ACHN (cell line): ENCODE measurements around the gene GAL3ST1.
A peak's percentile ranks its signal among the peaks of the same experiment; 100 is the strongest.
"Not testable (repeated sequence)": the region's sequence is repeated elsewhere in the genome, so short reads cannot be mapped to it uniquely, and the experiment has no call there.

Experiments
- DNase-seq: peaks from one replicate; pipeline ENCODE4 v3.0.0-alpha.2; 2015
- in situ Hi-C: cut with HindIII; loops from 2 replicates; pipeline ENCODE4 v1.10.0; 2017; ENCODE audit warnings: low sequenced_read_pairs, low pct_ligation_motif_present, low pct_unique_long_range_greater_than_20kb

GAL3ST1 gene

DNA sequence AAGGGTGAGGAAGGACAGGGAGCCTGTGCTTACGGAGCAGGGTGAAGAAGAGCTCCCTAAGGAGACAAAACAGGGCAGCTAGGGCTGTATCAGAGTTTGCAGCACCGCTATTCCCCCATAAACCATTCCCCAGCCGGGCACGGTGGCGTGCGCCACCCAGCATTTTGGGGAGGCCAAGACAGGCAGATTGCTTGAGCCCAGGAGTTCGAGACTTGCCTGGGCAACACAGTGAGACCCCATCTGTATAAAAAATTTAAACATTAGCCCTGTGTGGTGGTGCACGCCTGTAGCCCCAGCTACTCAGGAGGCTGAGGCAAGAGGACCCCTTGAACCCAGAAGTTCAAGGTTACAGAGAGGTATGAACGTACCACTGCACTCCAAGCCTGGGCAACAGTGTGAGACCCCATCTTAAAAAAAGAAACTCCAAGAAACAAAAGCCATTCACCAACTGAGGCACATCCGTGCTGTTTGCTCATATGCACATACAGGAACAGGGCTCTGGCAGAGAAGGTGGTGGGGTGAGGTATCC lies 4.7 kb downstream of the GAL3ST1 start:
- in situ Hi-C loops, result no loop called here
- no peak for DNase-seq

DNA sequence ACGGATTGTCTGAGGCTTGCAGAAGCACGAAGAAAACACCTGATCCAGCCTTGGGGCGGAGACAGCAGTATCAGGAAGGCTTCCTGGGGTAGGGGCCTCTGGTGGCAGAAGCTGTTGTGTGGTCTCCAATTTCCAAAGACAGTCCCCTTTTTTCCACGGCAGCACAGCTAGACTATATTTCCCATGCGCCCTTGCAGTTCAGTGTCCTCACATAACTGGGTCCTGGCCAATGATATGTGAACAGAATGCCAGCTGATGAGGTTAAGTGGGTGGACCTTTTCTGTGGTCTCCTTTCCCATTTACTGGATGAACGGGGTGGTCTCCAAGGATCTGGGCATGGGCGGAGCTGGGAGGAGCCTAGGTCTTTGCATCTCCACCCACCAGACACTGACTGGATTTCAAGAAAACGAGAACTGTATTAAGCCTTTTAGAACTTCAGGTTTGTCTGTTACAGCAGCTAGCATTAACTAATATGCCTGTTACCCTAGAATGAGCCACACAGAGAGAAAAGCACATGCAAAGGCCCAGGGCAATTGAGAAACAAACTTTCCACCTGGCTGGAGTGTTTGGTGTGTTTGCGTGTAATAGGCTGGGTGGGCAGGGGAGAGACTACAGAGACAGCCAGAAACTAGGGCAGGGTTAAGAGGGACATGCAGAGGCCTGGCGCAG lies 6.2 kb downstream of the GAL3ST1 start:
- in situ Hi-C loops, result no loop called here

DNA sequence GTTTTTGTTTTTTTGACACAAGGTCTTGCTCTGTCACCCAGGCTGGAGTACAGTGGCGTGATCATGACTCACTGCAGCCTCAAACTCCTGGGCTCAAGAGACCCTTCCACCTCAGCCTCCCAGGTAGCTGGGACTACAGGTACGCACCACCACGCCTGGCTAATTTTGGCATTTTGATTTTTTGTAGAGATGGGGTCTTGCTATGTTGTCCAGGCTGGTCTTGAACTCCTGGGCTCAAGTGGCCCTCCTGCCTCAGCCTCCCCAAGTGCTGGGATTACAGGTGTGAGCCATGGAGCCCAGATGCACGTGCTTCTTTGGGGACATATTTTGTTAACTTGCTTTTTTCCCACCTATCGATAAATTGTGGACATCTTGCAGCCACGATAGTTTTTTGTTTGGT lies 7.2 kb downstream of the GAL3ST1 start:
- in situ Hi-C loops, DNase-seq: not testable (repeated sequence)

More for the DNA sequence above, 6.2 kb downstream of the GAL3ST1 start:
- DNase-seq, result no peak

DNA sequence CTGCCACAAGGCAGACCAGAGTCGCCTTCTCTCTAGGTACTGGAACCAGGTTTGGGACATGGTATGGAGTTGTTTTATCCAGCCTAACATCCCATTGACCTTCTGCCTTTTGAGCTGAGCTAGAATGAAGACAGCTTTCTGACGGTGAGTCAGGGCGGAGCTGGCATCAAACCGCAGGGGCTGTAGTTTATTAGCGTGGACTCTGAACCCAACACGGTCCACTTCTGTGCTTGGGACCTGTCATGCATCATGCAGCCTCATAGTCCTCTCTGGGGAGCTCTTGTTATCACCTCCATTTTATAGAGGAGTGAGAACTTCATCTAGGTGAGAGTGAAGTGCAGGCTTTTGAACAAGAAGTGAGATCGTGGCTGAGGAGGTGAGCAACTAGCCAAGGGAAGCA lies 8.3 kb downstream of the GAL3ST1 start:
- in situ Hi-C loops, result no loop called here
- DNase-seq, result peak; percentile 78

DNA sequence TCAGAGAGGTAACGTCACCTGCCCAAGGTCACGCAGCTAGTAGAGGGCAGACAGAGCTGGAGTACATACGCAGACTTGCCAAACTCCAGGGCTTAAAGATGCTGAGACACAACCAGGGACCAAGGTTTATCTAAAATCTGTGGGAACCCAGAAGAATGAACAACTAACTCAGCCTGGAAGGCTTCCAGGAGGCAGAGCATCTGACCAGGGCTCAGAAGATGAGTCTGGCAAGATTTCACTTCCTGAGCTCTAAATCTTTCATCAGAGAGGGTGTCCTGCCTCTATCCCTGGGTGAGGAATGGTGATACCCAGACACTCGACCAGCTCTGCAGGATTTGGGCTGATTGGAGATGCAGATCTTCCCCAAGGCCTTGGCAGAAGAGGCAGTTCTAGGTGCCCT lies 9.1 kb downstream of the GAL3ST1 start:
- DNase-seq, result peak; percentile 35
- in situ Hi-C loops, result no loop called here

DNA sequence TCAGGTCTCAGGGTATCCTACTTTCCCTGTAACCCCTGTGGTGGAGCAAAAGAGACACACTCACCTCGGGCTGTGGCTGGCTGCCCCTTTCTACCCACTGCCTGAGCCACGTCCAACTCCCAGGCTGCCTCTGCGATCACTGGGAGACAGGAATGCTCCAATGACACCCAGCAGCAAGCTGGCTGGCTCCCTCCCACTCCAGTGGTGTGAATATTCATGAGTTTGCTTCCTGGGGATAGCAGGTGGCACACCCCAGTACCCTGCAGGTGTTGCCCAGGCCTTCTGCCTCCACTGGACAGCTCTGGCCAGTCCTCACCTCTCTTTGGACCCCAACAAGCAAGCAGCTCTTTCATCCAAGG lies 9.7 kb downstream of the GAL3ST1 start:
- in situ Hi-C loops, result no loop called here
- peak; percentile 31 for DNase-seq

DNA sequence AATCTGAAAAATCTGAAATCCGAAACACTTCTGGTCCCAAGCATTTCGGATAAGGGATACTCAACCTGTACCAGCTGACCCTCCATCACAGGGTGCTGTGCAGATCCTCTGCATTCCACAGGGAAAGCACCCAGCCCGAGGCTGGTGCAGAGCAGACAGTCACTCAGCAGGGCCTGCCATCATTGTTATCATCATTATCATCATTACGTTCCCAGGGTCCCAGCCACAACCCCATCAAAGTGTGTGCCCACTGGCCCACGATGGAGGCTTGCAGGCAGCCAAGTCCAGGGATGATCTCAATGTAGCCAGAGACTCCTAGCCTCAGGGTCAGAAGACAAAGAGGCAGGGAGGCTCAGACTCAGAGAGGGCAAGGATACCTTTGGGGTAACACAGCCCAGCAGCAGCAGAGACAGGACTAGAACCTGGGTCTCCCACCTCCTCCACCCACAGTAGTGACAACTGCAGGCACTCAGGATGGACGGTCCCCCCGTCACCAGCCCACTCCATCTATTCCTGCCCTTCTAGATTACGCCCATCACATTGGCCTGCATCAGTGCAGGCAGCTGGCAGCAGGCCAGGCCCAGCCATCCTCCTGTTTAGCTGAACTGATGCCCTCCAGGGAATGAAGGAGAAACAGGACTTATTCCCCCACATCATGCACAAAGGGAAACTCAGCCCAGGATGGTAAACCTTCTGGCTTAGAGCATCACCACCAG lies 10.3 kb downstream of the GAL3ST1 start:
- in situ Hi-C loops, result no loop called here
- DNase-seq, result no peak

DNA sequence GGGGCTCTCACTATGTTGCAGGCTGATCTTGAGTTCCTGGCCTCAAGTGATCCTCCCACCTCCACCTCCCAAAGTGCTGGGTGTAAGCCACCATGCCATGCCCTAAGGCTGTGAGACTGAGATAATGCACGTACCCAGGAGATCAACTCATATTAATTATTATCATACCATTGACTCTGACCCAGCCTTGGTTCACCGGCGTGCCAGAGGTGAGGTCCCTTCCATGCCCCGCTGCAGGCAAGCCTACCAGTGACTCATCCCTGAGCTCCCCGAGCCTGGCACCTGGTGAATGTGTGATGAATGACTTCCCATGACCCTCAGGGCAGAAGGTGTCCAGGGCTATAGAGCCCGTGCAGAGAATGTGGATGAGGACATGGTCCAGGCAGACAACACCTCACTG lies 12.1 kb downstream of the GAL3ST1 start:
- in situ Hi-C loops, result no loop called here
- peak; percentile 84 for DNase-seq

DNA sequence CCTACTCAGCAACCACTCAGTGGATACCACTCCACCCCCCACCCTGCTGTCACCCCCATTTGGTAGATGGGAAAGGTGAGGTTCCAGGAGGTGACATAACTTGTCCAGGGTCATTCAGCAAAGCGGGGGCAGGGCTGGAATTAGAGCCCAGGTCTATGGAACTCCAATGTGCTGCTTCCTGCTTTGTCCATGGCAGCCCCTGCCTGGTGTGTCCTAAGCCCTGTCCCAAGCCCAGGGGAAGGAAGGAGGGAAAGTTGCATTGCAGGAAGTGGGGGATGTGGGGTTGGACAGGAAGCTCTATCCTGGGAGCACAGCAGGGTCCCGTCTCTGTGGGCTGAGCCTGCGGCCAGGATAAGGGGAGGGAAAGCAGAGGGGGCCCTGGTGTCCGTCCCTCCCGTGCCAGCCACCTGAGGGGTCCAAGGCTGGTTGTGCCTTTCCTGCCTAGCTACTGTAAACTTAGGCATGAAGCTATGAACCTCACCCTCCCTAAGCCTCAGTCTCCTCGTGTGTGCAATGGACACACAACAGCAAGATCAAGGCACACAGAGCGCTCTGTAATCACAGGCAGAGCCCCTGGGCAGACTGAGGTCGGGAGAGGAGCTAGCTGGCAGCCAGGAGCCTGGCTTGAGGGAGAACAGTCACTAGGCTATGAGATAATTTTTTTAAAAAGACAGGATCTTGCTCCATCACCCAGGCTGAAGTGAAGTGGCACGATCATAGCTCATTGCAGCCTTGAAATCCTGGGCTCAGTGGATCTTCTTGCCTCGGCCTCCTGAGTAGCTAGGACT lies 12.9 kb downstream of the GAL3ST1 start:
- peak; percentile 15 for DNase-seq
- in situ Hi-C loops, result no loop called here

DNA sequence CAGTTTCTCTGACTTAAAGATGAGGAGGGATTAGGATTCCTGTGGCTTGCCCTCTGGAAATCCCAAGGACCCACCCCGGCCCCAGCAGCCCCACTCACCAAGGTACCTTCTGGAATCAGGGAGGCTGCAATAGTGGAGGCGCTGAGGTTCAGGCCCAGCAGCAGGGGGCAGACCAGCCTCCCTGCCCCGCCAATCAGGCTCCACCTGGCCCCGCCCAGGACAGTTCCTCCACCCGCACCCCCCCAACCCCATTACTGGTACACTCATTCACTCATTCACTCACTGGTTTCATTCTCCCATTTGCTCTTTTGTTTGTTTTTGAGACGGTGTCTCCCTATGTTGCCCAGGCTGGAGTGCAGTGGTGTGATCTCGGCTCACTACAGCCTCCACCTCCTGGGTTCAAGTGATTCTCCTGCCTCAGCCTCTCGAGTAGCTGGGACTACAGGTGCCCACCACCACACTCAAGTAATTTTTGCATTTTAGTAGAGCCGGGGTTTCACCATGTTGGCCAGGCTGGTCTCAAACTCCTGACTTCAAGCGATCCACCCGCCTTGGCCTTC lies 13.7 kb downstream of the GAL3ST1 start:
- peak; percentile 54 for DNase-seq
- in situ Hi-C loops, result not testable (repeated sequence)

DNA sequence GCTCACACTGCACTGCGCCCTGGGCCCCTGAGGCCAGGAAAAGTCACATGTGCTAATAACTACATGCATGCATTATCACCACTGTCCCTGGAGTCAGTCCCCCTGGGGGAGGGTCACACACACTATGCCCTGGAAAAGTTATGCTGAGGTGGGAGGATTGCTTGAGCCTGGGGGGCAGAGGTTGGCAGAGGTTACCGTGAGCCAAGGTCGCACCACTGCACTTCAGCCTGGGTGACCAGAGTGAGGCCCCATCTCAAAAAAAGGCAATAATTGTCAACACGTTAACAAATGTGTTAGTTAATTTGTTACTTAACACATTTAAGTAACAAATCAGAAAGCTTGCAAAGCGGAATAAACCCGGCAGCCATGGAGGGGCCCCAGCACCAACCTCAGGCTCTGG lies 14.6 kb downstream of the GAL3ST1 start:
- in situ Hi-C loops, result no loop called here
- no peak for DNase-seq

DNA sequence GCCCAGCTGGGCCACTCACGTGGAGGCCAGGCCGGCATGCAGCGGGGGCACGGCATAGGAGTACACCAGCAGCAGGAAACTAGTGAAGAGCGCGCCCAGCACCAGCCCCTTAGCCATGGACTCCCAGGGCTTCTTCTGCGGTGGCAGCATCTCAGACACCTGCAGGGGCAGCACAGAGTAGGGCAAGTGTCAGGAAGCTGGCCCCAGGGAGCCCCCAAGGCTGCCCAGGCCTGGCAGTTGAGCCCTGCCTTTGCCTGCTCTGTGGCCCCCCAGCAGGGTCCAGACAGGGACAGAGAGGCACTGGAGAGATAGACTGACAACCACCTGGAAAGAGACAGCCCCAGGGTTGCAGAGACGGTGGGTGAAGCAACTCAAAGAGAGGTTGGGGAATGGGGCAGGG lies 17.2 kb downstream of the GAL3ST1 start:
- in situ Hi-C loops, result no loop called here

DNA sequence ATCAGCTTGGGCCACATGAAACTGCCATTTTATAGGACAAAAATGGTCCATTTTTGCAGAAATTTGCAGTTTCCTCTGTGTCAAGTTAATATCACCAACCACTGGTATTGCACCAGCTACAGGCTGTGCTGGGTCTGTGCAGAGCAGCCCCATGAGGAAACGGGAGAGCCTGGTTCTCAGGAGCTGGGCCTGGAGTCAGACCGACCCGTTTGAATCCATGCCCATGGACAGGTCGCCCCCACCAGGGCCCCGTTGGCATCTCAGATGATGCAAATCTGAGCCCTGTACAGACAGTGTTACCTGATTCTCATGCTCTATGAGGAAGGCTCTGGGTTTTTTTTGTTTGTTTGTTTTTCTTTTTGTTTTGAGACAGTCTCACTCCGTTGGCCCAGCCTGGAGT lies 18.1 kb downstream of the GAL3ST1 start:
- peak; percentile 21 for DNase-seq

More for the DNA sequence above, 17.2 kb downstream of the GAL3ST1 start:
- DNase-seq, result no peak

DNA sequence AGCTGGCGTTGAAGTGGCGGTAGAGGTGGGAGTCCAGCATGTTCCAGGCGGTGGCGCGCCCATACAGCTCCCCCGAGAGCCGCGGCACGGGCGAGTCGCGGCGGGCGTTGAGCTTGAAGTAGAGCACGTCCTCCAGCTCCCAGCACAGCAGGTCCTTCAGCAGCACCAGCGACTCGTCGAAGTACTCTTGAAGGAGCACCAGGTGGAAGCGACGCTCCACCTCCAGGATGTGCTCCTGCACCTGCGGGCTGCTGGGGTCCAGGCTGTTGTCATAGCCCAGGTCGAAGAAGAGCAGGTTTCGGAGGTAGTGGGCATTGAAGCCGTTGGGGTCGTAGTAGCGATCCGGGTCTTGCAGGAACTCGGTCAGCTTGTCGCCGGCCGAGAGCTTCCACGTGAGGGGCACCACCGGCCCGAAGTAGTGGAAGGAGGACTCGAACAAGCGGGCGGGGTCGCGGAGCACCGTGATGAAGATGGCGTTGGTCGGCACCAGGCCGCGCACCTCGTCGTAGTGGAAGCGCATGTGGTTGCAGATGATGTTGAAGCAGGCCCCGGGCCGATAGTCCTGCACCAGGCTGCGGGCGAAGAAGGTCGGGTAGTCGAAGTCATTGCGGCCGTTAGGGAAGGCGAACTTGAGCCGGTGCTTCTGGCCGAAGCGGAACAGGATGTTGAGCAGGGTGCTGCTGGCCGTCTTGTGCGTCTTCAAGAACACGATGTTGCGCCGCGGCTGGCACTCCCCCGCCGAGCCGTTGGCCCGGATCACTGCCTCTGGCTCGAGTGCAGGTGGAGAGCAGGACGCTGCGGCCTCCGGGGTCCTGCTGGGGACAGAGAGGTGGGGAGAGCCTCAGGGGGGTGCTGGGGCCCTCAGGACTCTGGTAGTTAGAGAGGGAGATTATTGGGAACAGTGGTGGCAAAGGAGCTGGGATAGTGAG lies 18.9 kb downstream of the GAL3ST1 start:
- no peak for DNase-seq
- in situ Hi-C loops, result no loop called here

More for the DNA sequence above, 18.1 kb downstream of the GAL3ST1 start:
- in situ Hi-C loops, result no loop called here

DNA sequence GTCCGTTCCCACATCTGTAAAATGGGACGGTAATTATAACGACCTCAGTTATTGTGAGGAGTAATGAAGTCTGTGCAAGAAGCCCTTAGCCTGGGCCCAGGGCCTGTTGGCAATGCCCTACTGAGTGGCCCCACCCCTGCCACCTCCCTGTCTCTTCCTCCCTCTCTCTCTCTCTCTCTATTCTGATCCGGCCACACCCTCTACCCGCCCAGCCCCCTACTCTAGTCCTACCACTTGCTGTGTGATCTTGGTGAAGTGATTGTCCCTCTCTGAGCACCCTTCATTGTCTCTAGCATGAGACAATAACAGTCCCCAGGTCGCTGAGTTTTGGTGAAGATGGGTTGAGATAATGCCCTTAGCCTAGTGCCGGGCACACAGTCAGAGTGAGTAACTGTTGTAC lies 20.5 kb downstream of the GAL3ST1 start:
- no peak for DNase-seq
- in situ Hi-C loops, result no loop called here

DNA sequence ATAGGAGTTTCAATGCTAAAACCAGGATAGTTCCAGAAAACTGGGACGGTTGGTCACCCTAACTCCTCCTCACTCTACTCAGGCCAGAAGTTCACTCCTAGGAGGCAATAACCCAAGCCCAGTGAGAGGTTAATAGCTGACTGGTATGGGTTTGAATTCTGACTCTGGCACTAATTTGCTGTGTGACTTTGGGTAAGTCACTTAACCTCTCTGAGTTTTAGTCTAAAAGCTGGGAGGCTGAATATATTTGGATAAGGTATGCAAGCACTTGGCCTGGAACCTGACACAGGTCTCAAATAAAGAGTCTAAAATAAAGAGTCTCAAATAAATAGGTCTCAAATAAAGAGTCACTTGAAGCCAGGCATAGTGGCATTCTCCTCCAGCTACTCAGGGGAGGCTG lies 21.7 kb downstream of the GAL3ST1 start:
- in situ Hi-C loops, result no loop called here
- no peak for DNase-seq

DNA sequence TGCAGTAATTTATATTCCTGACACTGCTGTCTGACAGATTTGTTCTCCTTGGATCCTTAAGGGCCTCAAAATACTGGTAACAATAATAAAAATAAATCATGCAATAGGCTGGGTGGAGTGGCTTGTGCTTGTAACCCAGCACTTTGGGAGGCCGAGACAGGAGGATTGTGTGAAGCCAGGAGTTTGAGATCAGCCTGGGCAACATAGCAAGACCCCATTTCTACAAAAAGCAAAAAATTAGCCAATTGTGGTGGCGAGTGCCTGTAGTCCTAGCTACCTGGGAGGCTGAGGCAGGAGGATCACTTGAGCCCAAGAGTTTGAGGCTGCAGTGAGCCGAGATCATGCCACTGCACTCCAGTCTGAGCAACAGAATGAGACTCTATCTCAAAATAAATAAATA lies 22.7 kb downstream of the GAL3ST1 start:
- in situ Hi-C loops, DNase-seq: not testable (repeated sequence)

DNA sequence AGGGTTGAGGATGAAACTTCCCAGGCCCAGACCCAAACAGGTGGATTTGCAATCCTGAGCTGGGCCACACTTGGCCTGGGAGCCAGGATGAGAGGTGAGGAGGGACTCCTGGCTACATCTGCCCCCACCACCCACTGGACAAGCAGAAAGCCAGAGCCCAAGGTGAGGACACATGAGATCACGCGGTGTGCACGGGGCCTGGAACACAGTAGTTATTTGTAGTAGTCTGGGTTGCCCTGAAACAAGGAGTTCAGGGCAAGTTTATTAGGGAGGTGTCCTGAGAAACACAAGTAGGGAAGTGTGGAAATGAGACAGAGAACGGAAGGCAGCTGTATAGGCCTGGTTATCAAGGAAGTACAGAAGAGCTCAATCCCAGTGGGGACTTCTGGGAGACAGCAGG lies 27.3 kb downstream of the GAL3ST1 start:
- in situ Hi-C loops, result no loop called here
- no peak for DNase-seq
